ENCODE data around the gene LCN12.

The LCN12 gene

GRCh38 chr9:136957461-136957860 is 5.4 kb downstream of the LCN12 start:
- in situ Hi-C loops (cut with HindIII; ENCODE audit: low sequenced_read_pairs): no loop called here

DNA sequence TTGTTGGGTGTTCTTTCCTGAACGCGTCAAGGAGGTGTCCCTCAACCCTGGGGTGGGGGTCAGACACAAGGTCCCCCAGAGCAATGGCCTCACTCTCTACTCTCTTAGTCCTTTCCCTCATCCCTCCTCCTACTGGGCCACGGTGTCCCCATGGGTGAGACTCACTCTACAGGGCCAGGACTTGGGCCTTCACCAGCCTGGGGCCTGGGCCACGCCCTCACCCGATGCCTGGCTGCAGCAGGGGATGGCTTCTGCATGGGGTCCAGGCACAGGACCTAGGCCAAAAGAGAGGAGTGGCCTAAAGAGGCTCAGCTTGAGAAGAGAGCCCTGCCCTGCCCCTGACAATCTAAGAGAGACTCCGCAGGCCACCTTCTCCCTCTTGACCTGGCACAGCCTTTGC is 5.8 kb downstream of the LCN12 start:
- in situ Hi-C loops (cut with HindIII; ENCODE audit: low sequenced_read_pairs): no loop called here

DNA sequence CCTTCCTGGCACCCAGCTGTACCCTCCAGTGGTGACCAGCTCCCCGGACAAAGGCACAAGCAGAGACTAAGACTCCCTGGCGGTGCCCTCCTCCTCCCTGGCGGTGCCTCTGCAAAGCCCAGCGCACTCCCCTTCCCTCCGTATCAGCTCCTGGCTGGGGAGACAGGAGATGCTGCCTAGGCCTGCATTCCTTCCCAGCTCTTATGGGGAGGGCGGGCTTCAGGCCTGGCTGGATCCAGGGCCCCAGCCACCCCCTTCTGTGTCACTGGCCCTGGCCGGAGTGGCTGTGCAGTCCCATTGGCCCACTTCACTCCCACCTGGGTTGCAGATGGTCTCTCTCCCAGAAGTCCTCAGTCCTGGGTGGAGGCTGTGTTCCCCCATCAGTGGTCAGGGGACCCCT is 6.4 kb downstream of the LCN12 start:
- in situ Hi-C loops (cut with HindIII; ENCODE audit: low sequenced_read_pairs): no loop called here

- in situ Hi-C loops (cut with HindIII; ENCODE audit: low sequenced_read_pairs): no loop called here
Measured at GRCh38 chr9:136958898-136959850, 7.1 kb downstream of the LCN12 start.

- in situ Hi-C loops (cut with HindIII; ENCODE audit: low sequenced_read_pairs): no loop called here
Measured at GRCh38 chr9:136960212-136960937, 8.3 kb downstream of the LCN12 start.

DNA sequence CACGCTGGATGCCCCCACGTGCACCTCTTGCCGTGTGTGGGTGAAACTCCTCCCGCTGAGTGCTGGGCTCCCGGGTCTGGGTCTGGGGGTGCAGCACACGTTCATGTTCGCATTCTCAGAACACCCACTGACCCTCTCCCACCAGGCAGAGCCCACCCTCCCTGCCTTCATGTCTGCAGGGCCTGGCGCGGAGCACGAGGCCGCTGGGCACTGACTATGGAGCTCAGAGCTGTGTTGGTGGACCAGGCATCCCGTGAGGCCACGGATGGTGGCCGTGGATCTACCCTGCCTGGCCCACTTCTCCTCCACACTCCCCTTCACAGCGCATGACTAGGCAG is 8.8 kb downstream of the LCN12 start:
- in situ Hi-C loops (cut with HindIII; ENCODE audit: low sequenced_read_pairs): no loop called here

DNA sequence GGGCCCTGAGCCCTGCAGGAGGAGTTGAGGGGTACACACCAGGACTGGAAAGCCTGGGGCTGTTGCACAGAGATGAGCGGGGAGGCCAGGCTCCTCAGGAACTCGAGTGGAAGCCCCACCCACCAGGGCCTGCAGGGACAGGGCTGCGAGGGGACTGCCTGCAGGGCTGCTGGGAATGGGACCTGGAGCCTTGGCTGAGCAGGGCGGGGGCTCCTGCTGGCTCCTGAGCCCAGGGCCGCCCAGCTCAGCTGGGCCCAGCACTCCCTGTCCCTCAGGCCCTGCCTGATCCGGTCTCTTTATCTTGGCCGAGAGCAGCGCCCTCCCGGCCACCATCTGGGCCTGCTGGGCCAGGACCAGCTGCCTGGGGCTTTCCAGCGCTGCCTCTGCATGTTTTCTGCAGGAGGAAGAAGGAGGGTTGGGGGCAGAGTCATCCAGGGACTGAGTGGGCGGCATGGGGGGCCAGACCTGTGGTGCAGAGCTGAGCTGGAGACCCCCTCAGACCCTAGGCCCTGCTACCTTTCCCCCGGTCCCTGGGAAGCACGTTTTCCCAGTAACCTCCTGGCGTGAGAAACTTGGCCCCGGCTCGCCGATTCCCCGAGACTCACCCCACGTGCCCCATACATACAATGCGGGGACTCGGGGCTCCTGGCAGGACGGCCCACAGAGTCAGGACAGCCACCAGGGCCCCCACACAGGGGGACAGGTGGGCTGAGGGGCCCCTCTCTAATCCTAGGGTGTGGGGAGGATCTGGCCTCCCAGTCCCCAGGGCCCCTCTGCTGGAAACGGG is 9.4 kb downstream of the LCN12 start:
- in situ Hi-C loops (cut with HindIII; ENCODE audit: low sequenced_read_pairs): no loop called here

- in situ Hi-C loops (cut with HindIII; ENCODE audit: low sequenced_read_pairs): no loop called here
Measured at GRCh38 chr9:136962163-136962562, 10.1 kb downstream of the LCN12 start.

- in situ Hi-C loops (cut with HindIII; ENCODE audit: low sequenced_read_pairs): no loop called here
Measured at GRCh38 chr9:136962701-136963248, 10.7 kb downstream of the LCN12 start.

GRCh38 chr9:136963341-136963740 is 11.3 kb downstream of the LCN12 start:
- in situ Hi-C loops (cut with HindIII; ENCODE audit: low sequenced_read_pairs): no loop called here

DNA sequence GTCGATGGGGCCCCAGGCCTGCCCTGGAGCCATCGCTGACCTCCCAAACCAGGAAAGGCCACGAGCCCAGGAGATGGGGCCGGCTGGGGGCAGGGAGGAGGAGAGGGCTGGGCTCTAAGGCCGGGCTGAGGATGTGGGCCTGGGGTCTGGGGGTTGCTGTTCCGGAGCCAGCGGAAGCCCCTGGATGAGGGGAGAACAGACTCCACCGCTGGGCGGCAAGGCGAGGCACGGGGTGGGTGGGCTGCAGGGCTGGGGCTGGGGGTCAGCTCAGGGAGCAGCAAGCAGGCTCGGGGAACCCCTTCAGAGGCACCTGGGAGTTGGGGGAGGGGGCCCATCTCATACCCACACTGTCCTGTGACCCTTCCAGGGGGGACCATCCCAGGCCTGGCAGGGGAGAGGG is 11.7 kb downstream of the LCN12 start:
- in situ Hi-C loops (cut with HindIII; ENCODE audit: low sequenced_read_pairs): no loop called here

- in situ Hi-C loops (cut with HindIII; ENCODE audit: low sequenced_read_pairs): no loop called here
Measured at GRCh38 chr9:136964171-136964689, 12.2 kb downstream of the LCN12 start.

GRCh38 chr9:136964833-136965422 is 12.9 kb downstream of the LCN12 start:
- in situ Hi-C loops (cut with HindIII; ENCODE audit: low sequenced_read_pairs): no loop called here

GRCh38 chr9:136965771-136966484 is 13.9 kb downstream of the LCN12 start:
- in situ Hi-C loops (cut with HindIII; ENCODE audit: low sequenced_read_pairs): no loop called here

DNA sequence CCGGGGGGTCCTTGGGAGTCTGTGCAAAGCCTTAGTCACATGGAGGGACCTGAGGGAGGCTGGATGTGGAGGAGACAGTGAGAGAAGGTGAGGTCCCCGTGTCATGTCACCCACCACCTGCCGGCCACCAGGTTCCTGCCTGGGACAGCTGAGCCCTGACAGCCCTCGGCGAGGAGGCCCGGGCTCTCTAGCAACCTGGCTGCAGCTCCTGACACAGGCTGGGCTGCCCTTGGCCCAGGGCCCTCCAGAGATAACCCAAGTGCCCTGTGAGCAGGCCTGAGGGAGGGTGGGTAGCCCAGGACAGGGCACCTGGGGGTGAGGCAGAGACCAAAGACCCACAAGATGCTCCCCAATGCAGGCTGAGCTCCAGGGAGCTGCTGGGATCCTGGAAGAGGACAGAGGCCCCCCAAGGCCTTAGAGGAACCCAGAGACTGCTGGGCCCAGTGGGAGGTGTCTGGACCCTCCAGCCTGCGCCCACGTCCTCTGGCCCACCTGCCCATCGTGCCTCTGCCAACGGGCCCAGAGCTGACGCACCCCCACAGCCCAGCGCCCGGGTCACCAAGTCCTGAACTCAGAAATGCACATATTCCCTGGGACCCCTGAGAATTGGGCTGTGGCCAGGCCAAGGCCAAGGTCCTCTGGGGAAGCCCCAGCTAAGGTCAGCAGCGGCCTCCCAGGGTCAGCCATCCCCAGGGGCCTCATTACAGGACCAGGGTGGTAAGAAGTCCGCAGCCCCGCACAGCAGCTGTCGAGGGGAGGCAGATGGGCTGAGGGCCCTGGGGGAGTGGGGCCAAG is 16.5 kb downstream of the LCN12 start:
- in situ Hi-C loops (cut with HindIII; ENCODE audit: low sequenced_read_pairs): no loop called here

GRCh38 chr9:136969150-136969549 is 17.1 kb downstream of the LCN12 start:
- in situ Hi-C loops (cut with HindIII; ENCODE audit: low sequenced_read_pairs): no loop called here

DNA sequence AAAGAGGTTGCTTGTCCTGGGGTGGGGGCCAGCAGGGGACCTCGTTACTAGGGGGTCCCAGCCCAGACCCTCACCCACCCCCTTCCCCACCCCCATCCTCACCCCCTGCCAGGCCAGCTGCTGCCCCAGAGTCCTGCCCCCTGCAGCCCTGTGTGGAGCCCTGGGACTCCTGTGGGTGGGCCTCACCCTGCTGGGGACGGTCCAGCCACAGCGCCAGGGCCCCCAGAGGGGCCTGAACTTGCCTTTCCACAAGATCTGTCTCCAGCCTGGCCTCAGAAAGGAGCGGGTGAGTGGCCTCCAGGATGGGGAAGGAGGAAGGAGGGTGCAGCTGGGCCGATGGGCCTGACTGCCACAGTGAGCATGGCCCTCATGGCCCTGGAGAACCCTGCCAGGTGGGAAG is 17.7 kb downstream of the LCN12 start:
- in situ Hi-C loops (cut with HindIII; ENCODE audit: low sequenced_read_pairs): no loop called here

DNA sequence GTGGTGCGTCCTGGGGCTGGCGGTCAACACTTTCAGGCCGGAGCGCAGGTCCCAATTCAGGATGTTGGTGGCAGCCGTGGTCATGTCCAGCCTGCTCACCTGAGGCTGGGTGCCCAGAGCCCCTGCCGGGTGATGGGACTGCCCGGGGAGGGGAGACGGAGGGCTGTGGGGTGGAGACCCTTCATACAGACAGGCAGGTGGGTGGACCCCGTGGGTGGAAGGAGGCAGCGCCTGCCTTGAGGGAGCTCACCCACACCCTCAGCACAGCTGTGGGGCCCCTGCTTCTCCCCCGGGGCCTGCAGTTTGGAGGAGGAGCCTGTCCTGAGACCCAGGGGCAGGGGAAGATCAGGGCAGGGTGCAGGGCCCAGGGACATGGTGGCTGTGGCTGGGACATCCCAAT is 18.3 kb downstream of the LCN12 start:
- in situ Hi-C loops (cut with HindIII; ENCODE audit: low sequenced_read_pairs): no loop called here

DNA sequence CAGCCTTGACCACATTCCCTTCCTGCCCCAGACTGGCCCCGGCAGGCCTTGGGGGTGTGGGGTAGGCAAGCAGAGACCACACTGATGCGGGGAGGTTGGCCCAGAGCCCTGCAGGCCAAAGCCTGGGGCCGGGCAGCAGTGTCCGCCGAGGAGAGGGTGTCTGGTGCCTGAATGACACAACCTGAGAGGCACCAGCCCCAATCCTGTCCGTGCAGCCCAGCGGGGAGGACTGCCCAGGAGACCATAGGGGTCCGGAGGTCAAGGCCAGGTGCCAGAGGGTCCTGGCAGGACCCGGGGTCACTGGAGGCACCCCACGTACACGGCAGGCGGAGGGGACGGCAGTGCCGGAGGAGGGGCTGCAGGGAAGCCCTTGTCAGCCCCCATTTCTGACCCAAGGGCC is 19.7 kb downstream of the LCN12 start:
- in situ Hi-C loops (cut with HindIII; ENCODE audit: low sequenced_read_pairs): no loop called here
